Activated naive CD8-positive, alpha-beta T cell (primary cell): ENCODE data around the gene DISP3.
"Not testable (repeated sequence)": the region's sequence is repeated elsewhere in the genome, so short reads cannot be mapped to it uniquely, and the experiment has no call there.

ENCODE experiments used
- H3K27ac Mint-ChIP-seq: one replicate; pipeline ENCODE4 v1.8.0; 2021; ENCODE audit warnings: mixed read lengths
- H3K27me3 Mint-ChIP-seq: one replicate; pipeline ENCODE4 v1.8.0; 2021; ENCODE audit warnings: mixed read lengths
- H3K36me3 Mint-ChIP-seq: one replicate; pipeline ENCODE4 v1.8.0; 2021; ENCODE audit warnings: mixed read lengths
- H3K4me1 Mint-ChIP-seq: one replicate; pipeline ENCODE4 v1.8.0; 2021; ENCODE audit warnings: low read depth, mixed read lengths
- H3K4me3 Mint-ChIP-seq: one replicate; pipeline ENCODE4 v1.8.0; 2021; ENCODE audit warnings: mild to moderate bottlenecking, mixed read lengths
- H3K9me3 Mint-ChIP-seq: one replicate; pipeline ENCODE4 v1.8.0; 2021; ENCODE audit warnings: low read depth, mixed read lengths

DISP3 gene

GRCh38 chr1:11569551-11569950 lies 90.6 kb downstream of the DISP3 start:
- no peaks in the 10 kb centered on the region for H3K9me3 Mint-ChIP-seq
- peaks cover 6% of the 10 kb centered on the region for H3K27me3 Mint-ChIP-seq
- no peak overlapping the region for H3K4me3 Mint-ChIP-seq
- no peaks in the 10 kb centered on the region for H3K36me3 Mint-ChIP-seq
- no peak overlapping the region for H3K27ac Mint-ChIP-seq
- H3K4me1 Mint-ChIP-seq: no peaks in the 10 kb centered on the region

GRCh38 chr1:11569954-11570353 lies 91.0 kb downstream of the DISP3 start:
- no peak overlapping the region for H3K27ac Mint-ChIP-seq
- peaks cover 6% of the 10 kb centered on the region for H3K27me3 Mint-ChIP-seq
- no peaks in the 10 kb centered on the region for H3K36me3 Mint-ChIP-seq
- H3K4me1 Mint-ChIP-seq: no peaks in the 10 kb centered on the region
- H3K4me3 Mint-ChIP-seq: no peak overlapping the region
- H3K9me3 Mint-ChIP-seq: no peaks in the 10 kb centered on the region

GRCh38 chr1:11570821-11571380 lies 91.9 kb downstream of the DISP3 start:
- Mint-ChIP-seq H3K36me3 (no peaks in the 10 kb centered on the region), H3K4me1 (no peaks in the 10 kb centered on the region), H3K9me3 (no peaks in the 10 kb centered on the region)

GRCh38 chr1:11571906-11572616 lies 93.1 kb downstream of the DISP3 start:
- H3K4me3 Mint-ChIP-seq: no peak overlapping the region
- no peaks in the 10 kb centered on the region for H3K36me3 Mint-ChIP-seq
- H3K9me3 Mint-ChIP-seq: no peaks in the 10 kb centered on the region
- no peaks in the 10 kb centered on the region for H3K4me1 Mint-ChIP-seq
- H3K27me3 Mint-ChIP-seq: peaks cover 9% of the 10 kb centered on the region
- H3K27ac Mint-ChIP-seq: no peak overlapping the region

More at GRCh38 chr1:11570821-11571380, 91.9 kb downstream of the DISP3 start:
- Mint-ChIP-seq H3K4me3 (no peak overlapping the region), H3K27ac (no peak overlapping the region), H3K27me3 (peaks cover 6% of the 10 kb centered on the region)

GRCh38 chr1:11573116-11573692 lies 94.2 kb downstream of the DISP3 start:
- H3K4me3 Mint-ChIP-seq: no peak overlapping the region
- H3K36me3 Mint-ChIP-seq: no peaks in the 10 kb centered on the region
- H3K27ac Mint-ChIP-seq: no peak overlapping the region
- H3K9me3 Mint-ChIP-seq: no peaks in the 10 kb centered on the region
- peaks cover 10% of the 10 kb centered on the region for H3K27me3 Mint-ChIP-seq
- no peaks in the 10 kb centered on the region for H3K4me1 Mint-ChIP-seq

- H3K36me3 Mint-ChIP-seq: no peaks in the 10 kb centered on the region
- no peaks in the 10 kb centered on the region for H3K4me1 Mint-ChIP-seq
- no peak overlapping the region for H3K4me3 Mint-ChIP-seq
- no peak overlapping the region for H3K27ac Mint-ChIP-seq
- peaks cover 7% of the 10 kb centered on the region for H3K27me3 Mint-ChIP-seq
- H3K9me3 Mint-ChIP-seq: no peaks in the 10 kb centered on the region
Observed at GRCh38 chr1:11575553-11575952, 96.6 kb downstream of the DISP3 start.

GRCh38 chr1:11576109-11576875 lies 97.3 kb downstream of the DISP3 start:
- Mint-ChIP-seq H3K4me1 (no peaks in the 10 kb centered on the region), H3K27me3 (peaks cover 7% of the 10 kb centered on the region), H3K27ac (no peak overlapping the region), H3K4me3 (no peak overlapping the region), H3K36me3 (no peaks in the 10 kb centered on the region), H3K9me3 (no peaks in the 10 kb centered on the region)

GRCh38 chr1:11578004-11578403 lies 99.0 kb downstream of the DISP3 start:
- Mint-ChIP-seq H3K27ac (no peak overlapping the region), H3K9me3 (no peaks in the 10 kb centered on the region), H3K27me3 (peaks cover 12% of the 10 kb centered on the region), H3K4me3 (no peak overlapping the region), H3K36me3 (no peaks in the 10 kb centered on the region), H3K4me1 (no peaks in the 10 kb centered on the region)

GRCh38 chr1:11579506-11579905 lies 100.6 kb downstream of the DISP3 start:
- no peaks in the 10 kb centered on the region for H3K4me1 Mint-ChIP-seq
- no peaks in the 10 kb centered on the region for H3K36me3 Mint-ChIP-seq
- no peak overlapping the region for H3K4me3 Mint-ChIP-seq
- no peak overlapping the region for H3K27ac Mint-ChIP-seq
- H3K27me3 Mint-ChIP-seq: peaks cover 15% of the 10 kb centered on the region
- H3K9me3 Mint-ChIP-seq: no peaks in the 10 kb centered on the region

GRCh38 chr1:11580049-11580448 lies 101.1 kb downstream of the DISP3 start:
- H3K9me3 Mint-ChIP-seq, H3K27ac Mint-ChIP-seq, H3K4me1 Mint-ChIP-seq, H3K36me3 Mint-ChIP-seq, H3K4me3 Mint-ChIP-seq: not testable (repeated sequence)
- peaks cover 15% of the 10 kb centered on the region for H3K27me3 Mint-ChIP-seq

- no peaks in the 10 kb centered on the region for H3K9me3 Mint-ChIP-seq
- no peaks in the 10 kb centered on the region for H3K4me1 Mint-ChIP-seq
- H3K27me3 Mint-ChIP-seq: peaks cover 12% of the 10 kb centered on the region
- H3K36me3 Mint-ChIP-seq: no peaks in the 10 kb centered on the region
- H3K4me3 Mint-ChIP-seq: no peak overlapping the region
- no peak overlapping the region for H3K27ac Mint-ChIP-seq
Observed at GRCh38 chr1:11581445-11581991, 102.6 kb downstream of the DISP3 start.

- H3K27me3 Mint-ChIP-seq: peaks cover 10% of the 10 kb centered on the region
- no peaks in the 10 kb centered on the region for H3K36me3 Mint-ChIP-seq
- no peaks in the 10 kb centered on the region for H3K9me3 Mint-ChIP-seq
- H3K4me1 Mint-ChIP-seq: no peaks in the 10 kb centered on the region
- no peak overlapping the region for H3K27ac Mint-ChIP-seq
- no peak overlapping the region for H3K4me3 Mint-ChIP-seq
Observed at GRCh38 chr1:11585389-11585788, 106.4 kb downstream of the DISP3 start.
